ENCODE measurements around the gene COL5A1.

Gene COL5A1

DNA sequence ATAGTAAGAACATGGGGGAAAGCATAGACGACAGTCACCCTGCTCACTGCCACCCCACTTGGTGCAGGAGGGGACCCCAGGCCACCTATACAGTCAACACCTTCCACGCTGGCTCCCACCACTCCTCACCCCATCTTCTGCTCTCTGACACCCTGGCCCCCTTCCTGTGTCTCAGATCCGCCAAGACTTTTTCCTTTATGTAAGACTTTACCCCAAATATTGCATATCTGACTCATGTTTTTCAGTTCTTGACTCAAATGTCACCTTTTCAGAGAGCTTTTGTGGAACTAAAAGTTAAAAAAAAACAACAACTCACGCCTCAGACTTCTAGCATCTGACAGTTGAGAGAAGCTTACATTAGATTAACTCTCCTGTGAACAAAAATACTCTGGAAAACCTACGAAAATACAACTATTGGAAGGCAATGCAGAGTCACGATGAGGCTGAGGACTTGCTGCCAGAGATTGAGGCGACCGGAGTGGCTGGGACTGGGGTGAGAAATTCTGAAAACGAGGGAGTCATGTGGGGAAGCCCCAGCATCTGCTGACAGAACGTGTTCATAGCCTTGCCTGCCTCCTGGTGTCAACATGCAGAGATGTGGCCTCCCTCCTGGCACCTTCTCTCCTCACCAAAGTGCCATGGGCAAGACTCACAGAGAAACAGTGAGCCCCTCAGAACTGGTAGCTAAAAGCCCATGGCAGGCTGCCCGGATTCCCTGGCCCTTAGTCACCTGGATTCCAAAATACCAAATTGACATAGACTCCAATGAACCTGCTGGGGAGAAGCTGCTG lies 216.6 kb downstream of the COL5A1 start:
- DNase-seq (ENCODE audit: low spot score), result no peak

DNA sequence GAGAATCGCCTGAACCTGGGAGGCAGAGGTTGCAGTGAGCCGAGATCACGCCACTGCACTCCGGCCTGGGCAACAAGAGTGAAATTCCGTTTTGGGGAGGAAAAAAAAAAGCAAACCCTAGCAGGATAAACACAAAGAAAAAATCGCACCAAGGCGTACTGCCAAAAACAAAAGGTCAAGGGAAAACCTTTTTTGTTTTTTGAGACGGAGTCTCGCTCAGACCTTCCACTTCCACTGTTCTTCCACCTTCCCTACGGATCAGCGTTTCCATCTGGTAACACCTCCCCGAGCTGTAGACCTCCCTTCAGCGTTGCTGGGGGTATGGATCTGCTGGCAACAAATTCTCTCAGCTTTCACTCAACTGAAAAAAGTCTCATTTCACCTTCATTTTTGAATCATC lies 218.9 kb downstream of the COL5A1 start:
- no peak for DNase-seq (ENCODE audit: low spot score)

DNA sequence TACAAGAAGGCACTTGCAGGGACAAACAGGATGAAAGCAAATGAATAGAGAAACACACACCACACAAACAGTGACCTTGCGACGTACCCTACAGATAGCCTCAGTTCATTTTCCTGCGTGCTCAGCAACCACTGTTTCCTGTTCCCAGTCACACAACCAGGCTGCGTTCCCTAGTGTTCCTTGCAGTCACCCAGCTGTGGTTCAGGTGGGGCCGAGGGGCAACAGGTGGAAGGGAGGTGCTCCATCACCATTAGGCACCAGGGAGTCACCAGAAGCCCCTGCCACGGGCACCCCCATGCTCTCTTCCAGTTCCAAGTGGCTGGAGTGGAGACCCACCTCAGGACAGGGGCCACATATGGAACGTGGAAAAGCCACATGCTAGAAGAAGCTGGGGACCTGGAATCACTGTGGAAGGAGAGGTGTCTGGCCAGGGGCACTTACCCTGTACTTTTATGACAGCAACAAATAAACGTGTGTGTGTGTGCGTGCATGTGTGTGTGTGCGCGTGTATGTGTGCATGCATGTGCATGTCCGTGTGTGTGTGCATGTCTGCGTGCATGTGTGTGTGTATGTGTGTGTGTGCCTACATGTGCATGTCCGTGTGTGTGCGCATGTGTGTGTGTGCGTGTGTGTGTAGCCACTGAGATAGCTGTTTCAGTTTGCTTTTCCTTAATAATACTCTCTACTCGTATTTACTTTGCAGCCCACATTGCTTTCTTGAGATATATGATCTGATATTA lies 220.2 kb downstream of the COL5A1 start:
- DNase-seq (ENCODE audit: low spot score), result no peak

DNA sequence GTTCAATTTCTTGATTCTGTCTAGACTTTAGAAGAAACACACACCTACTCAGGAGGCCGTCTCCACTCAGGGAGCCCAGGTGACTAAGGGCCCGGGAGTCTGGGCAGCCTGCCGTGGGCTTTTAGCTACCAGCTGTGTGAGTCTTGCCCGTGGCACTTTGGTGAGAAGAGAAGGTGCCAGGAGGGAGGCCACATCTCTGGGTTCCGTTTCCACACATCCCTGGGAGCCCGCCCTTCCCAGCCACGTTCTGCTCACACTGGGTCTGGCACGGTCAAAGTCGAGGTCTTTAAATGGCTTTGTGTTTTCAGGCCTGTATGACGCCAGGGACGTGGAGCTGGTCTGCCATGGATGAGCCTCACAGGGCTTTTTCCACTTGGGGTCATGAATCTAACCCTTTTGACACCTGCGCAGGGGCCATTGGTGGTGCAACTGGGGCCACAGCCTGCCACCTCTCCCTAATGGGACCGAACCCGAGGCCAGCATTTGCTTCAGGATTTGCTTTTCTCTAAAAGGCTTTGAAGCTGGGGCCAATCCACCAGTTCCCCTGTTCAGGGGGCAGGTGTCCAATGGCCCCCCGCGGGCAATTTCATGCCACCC lies 221.8 kb downstream of the COL5A1 start:
- DNase-seq (ENCODE audit: low spot score), result no peak

DNA sequence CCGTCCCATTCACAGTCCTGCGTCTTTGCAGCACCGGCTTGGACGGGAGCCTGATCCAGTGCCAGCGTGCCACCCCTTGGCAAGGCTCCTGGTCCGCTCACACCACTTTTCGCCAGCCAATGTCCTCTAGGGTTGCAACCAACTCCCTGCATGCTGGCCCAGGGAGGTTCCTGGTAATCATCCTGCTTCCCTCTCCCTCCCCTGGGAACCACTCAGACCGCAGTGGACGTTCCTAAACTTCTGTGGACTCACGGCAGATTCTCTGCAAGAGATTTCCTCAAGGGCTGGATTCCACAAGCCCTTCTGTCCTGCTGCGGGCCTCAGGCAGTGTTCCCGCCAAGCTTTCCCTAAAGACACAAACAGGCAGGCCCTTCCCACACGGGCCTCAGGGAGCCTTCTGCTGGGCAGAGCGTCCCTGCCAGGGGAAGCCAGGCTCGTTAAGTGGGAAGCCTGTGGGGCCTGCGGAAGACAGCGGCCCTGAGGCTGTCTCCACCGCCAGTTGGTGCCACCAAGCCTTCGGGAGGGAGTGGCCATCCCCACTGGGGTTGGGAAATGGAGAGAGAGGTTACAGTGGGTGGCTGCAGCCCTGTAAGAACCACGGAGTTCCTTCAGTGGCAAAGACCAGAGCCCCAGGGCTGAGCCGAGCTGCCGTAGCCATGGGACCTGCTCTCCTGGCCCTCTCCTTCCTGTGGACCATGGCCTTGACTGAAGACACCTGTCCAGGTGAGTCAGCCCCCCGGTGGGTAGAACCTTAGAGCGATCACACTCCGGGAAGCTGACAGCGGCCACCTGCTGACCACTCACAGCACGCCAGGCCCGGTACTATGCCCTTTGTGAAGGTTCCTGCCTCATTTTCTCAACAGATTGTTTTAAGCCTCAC lies 222.6 kb downstream of the COL5A1 start:
- no peak for DNase-seq (ENCODE audit: low spot score)

GRCh38 chr9:134864821-134865190 lies 223.2 kb downstream of the COL5A1 start:
- no peak for DNase-seq (ENCODE audit: low spot score)

- DNase-seq (ENCODE audit: low spot score), result no peak
Measured at GRCh38 chr9:134867917-134868750, 226.5 kb downstream of the COL5A1 start.

DNA sequence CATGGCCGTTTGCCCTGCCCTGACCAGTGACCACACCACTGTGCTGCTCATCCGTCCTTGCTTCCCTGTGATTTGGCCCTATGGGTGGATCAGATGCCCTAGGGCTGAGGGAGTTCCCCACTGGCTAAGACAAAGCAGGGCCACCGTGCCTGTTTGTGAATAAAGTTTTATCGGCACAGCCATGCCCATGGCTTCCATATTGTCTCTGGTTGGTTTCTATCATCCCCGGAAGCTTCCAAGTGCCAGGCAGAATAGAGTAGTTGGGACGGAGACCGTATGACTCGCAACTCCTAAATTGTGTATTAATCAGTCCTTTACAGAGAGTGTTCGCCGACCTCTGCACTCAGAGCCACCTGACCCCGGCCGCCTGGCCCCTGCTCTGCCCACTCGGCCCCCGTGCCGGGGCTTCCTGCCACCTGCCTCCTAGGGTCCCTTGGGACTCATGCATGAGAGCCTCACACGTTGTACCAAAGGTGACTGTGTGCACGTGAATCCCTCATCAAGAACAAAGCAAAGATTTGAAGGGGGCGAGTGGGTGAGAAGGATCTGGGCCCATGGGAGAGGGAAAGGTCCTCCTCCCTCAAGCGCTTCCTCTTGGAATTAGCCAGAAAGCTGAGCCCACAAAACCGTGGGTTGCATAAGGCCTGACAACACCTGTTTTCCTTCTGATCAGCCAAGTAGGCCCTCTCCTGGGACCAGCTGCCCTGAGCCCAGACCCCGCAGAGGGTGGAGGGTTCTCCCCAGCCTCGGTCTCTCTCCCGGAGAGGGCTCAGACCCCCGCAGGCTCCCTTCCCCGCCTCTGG lies 227.3 kb downstream of the COL5A1 start:
- no peak for DNase-seq (ENCODE audit: low spot score)

GRCh38 chr9:134869554-134870300 lies 228.1 kb downstream of the COL5A1 start:
- no peak for DNase-seq (ENCODE audit: low spot score)

- DNase-seq (ENCODE audit: low spot score), result no peak
Measured at GRCh38 chr9:134870301-134870694, 228.7 kb downstream of the COL5A1 start.

DNA sequence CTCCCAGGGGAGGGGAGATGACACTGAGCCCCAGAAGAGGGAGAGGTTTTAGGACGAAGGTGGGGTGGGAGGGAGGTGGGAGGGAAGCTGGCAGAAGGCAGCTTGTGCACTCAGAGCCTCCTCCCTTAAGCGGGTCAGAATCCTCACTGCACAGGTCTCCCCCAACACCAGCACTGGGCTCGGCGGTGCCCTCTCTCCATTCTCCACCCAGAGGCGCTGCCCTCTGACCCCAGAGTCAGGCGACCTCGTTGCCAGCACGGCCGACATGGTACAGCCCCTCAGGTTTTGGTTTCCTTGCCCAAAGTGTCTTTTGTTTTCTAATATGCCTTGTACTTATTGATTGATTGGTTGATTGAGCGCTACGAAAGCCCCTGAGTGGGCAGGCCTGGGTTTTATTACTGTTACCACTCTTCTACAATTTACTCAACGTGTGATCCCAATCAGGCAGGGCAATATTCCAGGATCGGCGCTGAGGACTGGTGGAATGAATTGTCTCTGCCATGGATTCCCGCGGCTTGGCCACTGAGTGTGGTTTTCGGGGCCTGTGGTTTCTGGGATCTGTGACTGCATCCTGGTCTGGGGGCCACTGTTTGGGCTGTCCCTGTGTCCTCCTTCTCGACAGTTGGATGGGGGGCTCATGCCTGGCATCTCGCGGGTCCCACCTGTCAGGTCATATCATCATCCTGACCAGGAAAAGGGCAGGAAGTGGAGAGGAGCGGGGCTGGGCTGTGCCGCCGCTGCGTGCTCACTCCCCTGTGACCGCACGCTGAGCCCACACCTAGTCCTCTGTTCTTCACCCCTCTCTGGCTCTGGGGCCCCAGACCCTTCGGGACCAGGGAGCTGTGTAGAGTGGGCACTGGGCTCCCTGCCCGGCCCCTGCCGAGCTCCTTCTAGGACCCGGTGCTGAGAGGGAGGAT lies 229.4 kb downstream of the COL5A1 start:
- no peak for DNase-seq (ENCODE audit: low spot score)

DNA sequence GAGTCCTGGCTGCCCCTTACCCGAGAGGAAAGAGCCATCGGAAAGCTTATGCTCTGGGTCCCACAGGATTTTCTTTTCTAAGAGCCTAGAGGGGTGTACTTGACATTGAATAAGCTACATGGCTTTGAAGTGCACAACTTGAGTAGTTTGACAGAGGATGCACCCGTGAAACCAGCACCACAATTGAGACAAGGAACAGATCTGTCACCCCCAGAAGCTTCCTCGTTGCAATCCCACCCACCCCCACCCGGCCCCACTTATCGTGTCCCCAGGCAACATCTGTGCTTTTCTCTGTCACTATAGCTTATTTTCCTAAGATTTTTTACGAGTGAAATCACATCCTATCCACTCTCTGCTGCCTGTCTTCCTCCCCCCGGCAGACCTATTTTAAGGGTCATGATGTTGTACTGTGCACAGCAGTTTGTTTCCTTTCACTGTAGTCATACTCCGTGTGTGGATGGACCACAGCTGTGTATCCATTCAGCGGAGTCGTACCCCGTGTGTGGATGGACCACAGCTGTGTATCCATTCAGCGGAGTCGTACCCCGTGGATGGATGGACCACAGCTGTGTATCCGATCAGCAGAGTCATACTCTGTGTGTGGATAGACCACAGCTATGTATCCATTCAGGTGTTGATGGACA lies 230.2 kb downstream of the COL5A1 start:
- no peak for DNase-seq (ENCODE audit: low spot score)

DNA sequence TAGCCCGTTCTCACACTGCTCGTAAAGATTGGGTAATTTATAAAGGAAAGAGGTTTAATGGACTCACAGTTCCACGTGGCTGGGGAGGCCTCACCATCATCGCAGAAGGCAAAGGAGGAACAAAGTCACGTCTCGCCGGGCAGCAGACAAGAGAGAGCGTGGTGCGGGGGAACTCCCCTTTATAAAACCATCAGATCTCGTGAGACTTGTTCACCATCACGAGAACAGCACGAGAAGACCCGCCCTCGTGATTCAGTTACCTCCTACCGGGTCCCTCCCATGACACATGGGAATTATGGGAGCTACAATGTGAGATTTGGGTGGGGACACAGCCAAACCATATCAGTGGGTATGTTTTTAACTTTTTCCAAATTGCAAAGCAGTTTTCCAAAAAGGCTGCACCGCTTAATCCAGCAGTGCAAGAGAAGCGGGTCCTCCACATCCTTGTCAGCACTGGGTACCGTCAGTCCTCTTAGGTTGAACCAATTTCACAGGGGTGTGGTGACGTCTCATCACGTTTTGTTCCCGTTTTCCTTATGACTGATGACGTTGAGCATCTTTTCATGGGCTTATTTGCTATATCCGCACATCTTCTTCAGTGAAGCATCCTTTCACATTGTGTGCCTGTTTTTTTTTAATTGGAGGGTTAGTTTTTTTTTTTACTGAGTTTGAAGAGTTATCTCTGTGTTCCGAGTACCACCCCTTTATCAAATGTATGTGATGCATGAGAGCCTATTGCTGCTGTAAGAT lies 231.1 kb downstream of the COL5A1 start:
- no peak for DNase-seq (ENCODE audit: low spot score)

- DNase-seq (ENCODE audit: low spot score), result no peak
Measured at GRCh38 chr9:134875371-134875770, 233.8 kb downstream of the COL5A1 start.

- DNase-seq (ENCODE audit: low spot score), result no peak
Measured at GRCh38 chr9:134877541-134877940, 235.9 kb downstream of the COL5A1 start.

DNA sequence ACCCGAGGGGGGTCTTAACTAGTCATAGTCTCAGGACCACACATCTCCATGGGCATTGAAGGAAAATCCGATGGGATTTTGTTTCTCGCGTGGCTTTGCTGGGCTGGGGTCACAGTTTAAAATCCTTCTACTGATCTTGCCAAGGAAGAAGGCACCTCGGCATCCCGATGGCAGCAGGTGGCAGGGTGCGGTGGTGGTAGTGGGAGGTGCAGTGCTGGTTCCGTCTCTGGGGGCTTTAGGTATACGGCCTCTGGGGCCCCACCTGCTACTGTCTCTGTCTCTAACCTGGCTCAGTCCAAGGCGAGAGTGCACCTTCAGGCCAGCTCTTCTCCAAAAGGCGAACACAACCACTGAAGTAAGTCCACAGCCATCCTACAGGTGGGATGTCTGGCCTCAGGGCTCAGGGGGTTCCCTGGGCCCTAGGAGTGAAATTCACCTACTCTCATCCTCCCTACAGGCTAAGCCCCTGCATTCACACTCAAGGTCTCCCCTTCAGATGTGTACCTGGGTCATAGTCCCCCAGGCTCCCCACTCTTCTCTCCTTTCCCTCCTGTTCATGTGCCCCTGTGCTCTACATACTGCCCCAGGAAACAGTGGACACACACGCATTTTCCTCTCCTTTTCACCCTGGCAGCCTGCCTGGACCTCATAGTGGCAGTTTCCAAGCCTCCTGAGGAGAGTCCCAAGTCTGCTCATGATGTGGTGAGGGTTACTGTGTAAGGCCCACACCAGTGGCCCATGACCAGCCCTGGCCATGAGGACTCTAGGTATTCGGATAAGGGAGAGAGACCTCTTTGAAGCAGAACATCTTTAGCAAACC lies 238.3 kb downstream of the COL5A1 start:
- no peak for DNase-seq (ENCODE audit: low spot score)

Measured in D341Med (cell line).